Fibroblast of the conjunctiva (primary cell): ENCODE data around the gene FAM53C.
"Not testable (repeated sequence)": the region's sequence is repeated elsewhere in the genome, so short reads cannot be mapped to it uniquely, and the experiment has no call there.

Source experiments
- DNase-seq: peaks from one replicate; pipeline ENCODE4 v3.0.0-alpha.2; 2010; ENCODE audit warnings: low read depth

Gene FAM53C

GRCh38 chr5:138351517-138351916, 13.5 kb downstream of the FAM53C start:
- DNase-seq: no peak

GRCh38 chr5:138352071-138352721, 14.1 kb downstream of the FAM53C start, which contains the start of gene KDM3B:
Gene KDM3B (plus strand): TSS chr5:138352685. CDS start chr5:138352796, 111 bp downstream.
- DNase-seq: peak; percentile 76

- DNase-seq: peak; percentile 5
Measured at GRCh38 chr5:138352722-138353559, 14.9 kb downstream of the FAM53C start.

- DNase-seq: peak; percentile 22
Measured at GRCh38 chr5:138353560-138354080, 15.6 kb downstream of the FAM53C start.

- DNase-seq: no peak
Measured at GRCh38 chr5:138354387-138354786, 16.3 kb downstream of the FAM53C start.

- DNase-seq: peak; percentile 61
Measured at GRCh38 chr5:138354926-138355378, 16.9 kb downstream of the FAM53C start.

- no peak for DNase-seq
Measured at GRCh38 chr5:138359621-138360020, 21.6 kb downstream of the FAM53C start.

GRCh38 chr5:138360941-138361452, 22.9 kb downstream of the FAM53C start:
- no peak for DNase-seq

- DNase-seq: no peak
Measured at GRCh38 chr5:138364576-138364975, 26.5 kb downstream of the FAM53C start.

GRCh38 chr5:138366632-138367382, 28.7 kb downstream of the FAM53C start:
- no peak for DNase-seq

- no peak for DNase-seq
Measured at GRCh38 chr5:138369261-138369660, 31.2 kb downstream of the FAM53C start.

- no peak for DNase-seq
Measured at GRCh38 chr5:138369706-138370105, 31.6 kb downstream of the FAM53C start.

- DNase-seq: peak; percentile 23
Measured at GRCh38 chr5:138370537-138370936, 32.5 kb downstream of the FAM53C start.

GRCh38 chr5:138371454-138371853, 33.4 kb downstream of the FAM53C start:
- DNase-seq: no peak

GRCh38 chr5:138372225-138372624, 34.2 kb downstream of the FAM53C start:
- DNase-seq: no peak

GRCh38 chr5:138372653-138373052, 34.6 kb downstream of the FAM53C start:
- no peak for DNase-seq

GRCh38 chr5:138382347-138382746, 44.3 kb downstream of the FAM53C start:
- DNase-seq: no peak

GRCh38 chr5:138385660-138386059, 47.6 kb downstream of the FAM53C start:
- DNase-seq: no peak

GRCh38 chr5:138386290-138386689, 48.2 kb downstream of the FAM53C start:
- DNase-seq: no peak

GRCh38 chr5:138389332-138389731, 51.3 kb downstream of the FAM53C start:
- no peak for DNase-seq

GRCh38 chr5:138389911-138390310, 51.8 kb downstream of the FAM53C start:
- not testable (repeated sequence) for DNase-seq

GRCh38 chr5:138391859-138392386, 53.9 kb downstream of the FAM53C start:
- DNase-seq: no peak
